ENCODE measurements around the gene YPEL1.

The YPEL1 gene

GRCh38 chr22:21739828-21740377 lies 4.3 kb upstream of the YPEL1 start:
- H3K4me3 ChIP-seq (ENCODE audit: control insufficient read depth, low read depth, low read length), result no peak overlapping the region
- no peak for DNase-seq (ENCODE audit: low read depth)
- TF ChIP-seq CTCF (conservative IDR thresholded peaks at IDR 0.05; ENCODE audit: control insufficient read depth, insufficient read depth, low read depth, low read length), result no peak

DNA sequence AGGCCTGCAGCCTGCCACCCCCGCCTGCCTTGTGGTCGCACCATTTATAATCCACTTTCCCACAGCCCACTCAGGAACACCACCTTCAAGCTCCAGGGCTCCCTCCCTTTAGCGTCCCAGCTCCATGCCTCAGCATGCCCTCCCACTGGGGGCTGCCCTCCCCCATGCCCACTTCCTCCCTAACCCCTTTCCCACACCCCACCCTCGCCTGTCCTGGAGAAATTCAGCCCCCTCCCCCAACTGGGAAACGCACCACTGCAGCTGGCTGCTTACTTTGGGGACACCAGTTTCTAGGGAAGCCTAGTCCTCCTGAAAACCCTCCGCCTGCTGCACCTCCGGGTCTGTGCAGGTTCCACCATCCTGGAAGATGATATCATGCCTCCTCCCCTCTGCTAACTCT lies 3.4 kb upstream of the YPEL1 start:
- TF ChIP-seq CTCF (conservative IDR thresholded peaks at IDR 0.05; ENCODE audit: control insufficient read depth, insufficient read depth, low read depth, low read length), result no peak
- no peak for DNase-seq (ENCODE audit: low read depth)
- no peak overlapping the region for H3K4me3 ChIP-seq (ENCODE audit: control insufficient read depth, low read depth, low read length)

GRCh38 chr22:21738081-21738480 lies 2.5 kb upstream of the YPEL1 start:
- TF ChIP-seq CTCF (conservative IDR thresholded peaks at IDR 0.05; ENCODE audit: control insufficient read depth, insufficient read depth, low read depth, low read length), result no peak
- no peak for DNase-seq (ENCODE audit: low read depth)
- no peak overlapping the region for H3K4me3 ChIP-seq (ENCODE audit: control insufficient read depth, low read depth, low read length)

GRCh38 chr22:21736948-21737347 lies 1.4 kb upstream of the YPEL1 start:
- H3K4me3 ChIP-seq (ENCODE audit: control insufficient read depth, low read depth, low read length), result no peak overlapping the region
- no peak for TF ChIP-seq CTCF (conservative IDR thresholded peaks at IDR 0.05; ENCODE audit: control insufficient read depth, insufficient read depth, low read depth, low read length)
- DNase-seq (ENCODE audit: low read depth), result no peak

DNA sequence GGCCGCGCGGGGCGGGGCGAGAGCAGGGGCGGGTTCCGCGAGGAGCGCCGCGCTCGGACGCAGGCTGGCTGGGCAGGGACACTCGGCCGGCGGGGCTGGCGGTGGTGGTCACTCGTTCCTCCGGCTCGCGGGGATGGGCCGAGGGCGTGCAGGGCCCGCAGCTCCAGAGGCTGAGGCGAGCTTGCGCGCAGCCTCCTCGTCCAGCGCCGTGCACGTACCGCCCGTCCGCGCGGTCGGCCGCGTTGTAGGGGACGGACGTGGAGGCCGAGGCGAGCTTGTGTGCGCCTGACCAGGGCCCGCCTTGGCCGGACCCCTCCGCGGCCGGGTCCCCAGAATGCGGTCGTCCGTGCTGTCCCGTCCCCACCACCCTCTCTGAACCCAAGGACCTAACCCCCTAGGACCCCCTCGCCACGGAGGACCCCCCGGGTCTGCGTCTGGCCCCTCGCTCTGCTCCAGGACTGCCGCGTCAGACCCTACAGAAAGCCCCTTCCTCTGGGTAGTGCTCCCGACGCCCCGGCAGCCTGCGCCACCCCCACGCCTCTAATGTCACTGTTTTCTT lies 569 bp upstream of the YPEL1 start:
- H3K4me3 ChIP-seq (ENCODE audit: control insufficient read depth, low read depth, low read length), result peak overlapping the region; percentile 26
- TF ChIP-seq CTCF (conservative IDR thresholded peaks at IDR 0.05; ENCODE audit: control insufficient read depth, insufficient read depth, low read depth, low read length), result no peak
- DNase-seq (ENCODE audit: low read depth), result no peak

- DNase-seq (ENCODE audit: low read depth), result no peak
- H3K4me3 ChIP-seq (ENCODE audit: control insufficient read depth, low read depth, low read length), result peak overlapping the region; percentile 37
- no peak for TF ChIP-seq CTCF (conservative IDR thresholded peaks at IDR 0.05; ENCODE audit: control insufficient read depth, insufficient read depth, low read depth, low read length)
These were observed 924 bp downstream of the YPEL1 start for GRCh38 chr22:21734540-21735199.

All from fibroblast of mammary gland (primary cell).